GM19238 (cell line): Measurements from ENCODE around the gene RAE1.
"Not testable (repeated sequence)": the region's sequence is repeated elsewhere in the genome, so short reads cannot be mapped to it uniquely, and the experiment has no call there.

Source experiments
- DNase-seq: peaks from one replicate; pipeline ENCODE4 v3.0.0; 2011; ENCODE audit warnings: low spot score; ENCODE audit not compliant: insufficient read length

The RAE1 gene

DNA sequence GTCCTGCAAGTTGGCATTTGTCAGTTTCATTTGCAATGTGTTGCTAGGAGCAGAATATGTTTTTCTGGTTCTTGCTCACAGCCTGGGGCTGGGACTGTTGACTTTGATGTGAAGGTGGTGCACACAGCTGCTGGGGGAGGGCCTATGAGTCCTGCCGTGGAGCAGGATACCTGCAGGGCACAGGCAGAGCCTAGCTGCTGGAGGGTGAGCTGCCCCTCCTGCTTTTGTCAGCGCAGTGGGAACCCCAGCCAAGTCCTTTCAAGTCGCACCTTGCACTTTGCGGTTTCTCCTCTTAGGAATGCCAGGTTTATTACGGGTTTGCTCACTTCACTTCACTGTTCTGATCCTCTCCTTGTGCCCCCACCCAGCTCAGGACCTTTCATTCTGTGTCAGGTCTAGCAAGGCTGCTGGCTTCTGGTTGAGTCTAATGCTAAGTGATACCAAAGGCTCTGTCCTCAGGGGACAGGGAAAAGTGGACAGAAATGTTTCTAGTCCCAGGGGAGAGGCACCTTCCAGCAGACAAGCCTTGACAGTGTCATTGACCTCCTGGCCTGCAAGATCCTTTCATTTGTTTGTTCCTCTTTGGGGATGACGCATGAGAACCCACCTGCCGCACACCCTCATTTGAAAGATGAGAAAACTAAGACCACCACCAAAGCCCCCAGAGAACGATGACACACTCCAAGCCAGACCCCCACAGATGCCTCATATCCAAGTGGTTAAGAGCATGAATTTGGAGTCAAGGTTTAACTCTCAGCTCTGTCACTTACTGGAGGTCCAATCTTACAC is 24.2 kb upstream of the RAE1 start:
- DNase-seq, result no peak

DNA sequence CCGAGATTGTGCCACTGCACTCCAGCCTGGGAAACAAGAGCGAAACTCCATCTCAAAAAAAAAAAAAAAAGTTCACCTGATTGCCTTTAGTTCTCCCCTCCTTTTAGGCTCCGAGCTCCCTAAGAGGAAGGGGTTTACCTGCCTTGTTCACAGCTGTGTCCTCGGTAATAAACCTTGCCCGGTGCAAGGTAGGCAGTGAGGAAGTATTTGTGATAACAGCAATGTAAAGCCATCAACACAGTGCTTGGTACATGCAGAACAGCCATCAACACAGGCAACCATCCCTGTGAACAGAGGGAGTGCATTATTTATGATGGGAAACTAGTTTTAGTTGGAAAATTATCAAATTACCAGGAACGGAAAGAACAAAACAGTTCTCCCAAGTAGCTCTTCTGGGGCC is 23.2 kb upstream of the RAE1 start:
- no peak for DNase-seq

DNA sequence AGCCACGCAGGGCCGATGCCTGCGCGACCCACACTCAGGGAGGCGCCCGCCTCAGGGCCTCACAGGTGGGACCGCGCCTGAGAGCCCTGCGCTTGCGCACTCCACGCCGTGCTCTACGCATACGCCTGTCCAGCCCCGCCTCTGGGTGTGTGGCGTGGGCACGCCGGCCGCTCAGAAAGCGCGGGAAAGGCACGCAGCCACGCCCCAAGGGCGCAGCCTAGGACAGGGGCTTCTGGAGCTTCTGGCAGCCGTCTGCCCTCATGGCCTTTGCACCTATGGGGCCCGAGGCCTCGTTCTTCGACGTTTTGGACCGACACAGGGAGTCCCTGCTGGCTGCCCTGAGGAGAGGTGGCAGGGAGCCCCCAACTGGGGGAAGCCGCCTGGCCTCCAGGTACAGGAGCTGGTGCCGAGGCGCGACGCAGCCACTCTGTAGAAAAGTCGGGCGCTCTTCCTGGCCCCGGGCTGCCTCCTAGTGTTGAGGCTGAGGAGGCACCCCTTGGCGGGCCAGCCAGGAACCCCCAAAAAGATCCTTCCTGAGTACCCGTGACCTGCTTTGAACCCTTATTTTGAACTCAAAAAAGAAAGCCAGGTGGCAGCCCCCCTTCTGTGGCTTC is 21.3 kb upstream of the RAE1 start, which contains the start of gene SPO11:
Gene SPO11 (plus strand): TSS at position 196 of the 614 bp plus-strand sequence. CDS start 65 bp downstream, at position 261.
- DNase-seq, result no peak

DNA sequence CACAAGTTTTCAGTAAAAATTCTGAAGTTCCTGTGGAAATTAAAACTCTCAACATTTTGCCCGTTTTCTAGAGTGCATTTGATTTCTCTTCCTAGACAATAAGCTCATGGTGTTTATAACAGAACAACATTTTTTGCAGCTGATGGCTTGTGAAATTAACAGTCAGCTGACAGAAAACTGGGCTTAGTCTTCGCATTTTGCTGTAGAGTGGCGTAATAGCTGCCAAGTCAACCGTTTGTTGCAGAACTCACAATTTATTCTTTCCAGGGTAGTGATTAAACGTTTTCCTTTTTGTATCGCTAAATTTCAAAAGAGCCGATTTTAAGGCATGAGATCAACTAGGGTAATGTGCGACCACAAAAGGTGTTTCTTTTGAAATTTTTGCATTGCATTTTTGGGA is 20.1 kb upstream of the RAE1 start:
- no peak for DNase-seq

DNA sequence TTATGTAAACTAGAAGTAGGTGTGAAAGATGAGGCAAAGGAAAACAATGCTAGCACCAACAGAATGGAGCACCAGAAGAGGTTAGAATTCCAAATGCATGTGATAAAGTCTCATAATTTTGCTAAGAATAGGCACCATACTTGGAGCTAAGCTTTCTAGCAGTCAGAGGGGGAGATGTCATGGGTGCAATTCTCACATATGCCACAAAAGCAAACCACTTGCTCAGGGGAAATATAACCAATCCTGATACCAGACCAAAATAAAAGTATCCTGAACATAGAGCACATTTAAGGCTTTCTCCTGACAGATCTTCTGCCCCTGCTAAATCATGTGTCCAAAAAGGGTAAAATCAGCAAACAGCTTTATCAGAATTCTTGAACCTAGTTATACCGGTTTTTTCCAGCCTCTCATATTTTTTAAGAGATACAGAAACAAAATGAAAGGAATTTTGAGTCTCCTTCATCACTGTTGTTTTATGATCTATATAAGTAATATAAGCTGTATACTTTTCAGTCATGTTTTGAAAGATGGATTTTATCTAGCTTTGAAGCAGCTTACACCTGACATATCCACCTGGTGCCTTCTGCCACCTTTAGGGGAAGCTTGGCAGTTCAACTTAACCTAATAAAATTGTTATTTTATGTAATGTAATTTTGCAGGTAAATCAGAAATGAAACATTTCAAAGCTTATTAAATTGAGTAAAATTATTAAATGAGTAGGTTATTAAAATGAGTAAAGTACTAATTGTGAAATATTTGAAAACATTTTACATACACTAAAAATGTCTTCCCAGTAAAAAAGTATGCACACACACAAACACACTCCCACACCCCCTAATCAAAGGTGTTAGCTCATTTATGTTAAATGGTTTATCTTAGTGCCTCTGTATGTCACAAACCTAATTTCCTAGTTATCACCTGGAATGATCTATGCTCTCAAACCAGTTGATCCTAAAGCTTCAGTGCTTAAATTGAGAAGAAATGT is 18.7 kb upstream of the RAE1 start:
- no peak for DNase-seq

DNA sequence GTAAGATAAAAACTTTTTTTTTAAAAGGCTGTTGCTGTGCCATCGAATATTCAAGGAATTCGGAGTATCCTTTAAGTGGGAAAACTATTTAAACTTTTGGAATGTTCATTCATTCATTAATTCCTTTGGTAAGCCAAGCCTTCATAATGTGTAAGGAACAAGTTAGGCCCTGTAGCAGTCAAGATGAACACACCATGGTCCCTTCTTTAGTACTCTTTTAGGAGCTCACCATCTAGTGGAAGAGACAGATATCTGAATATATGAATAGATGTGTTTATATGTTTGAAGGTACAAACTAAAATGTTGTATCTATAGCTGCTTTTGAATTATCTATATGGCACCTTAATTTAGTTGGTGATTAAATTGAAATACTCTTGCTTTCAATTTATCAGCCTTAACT is 15.7 kb upstream of the RAE1 start:
- no peak for DNase-seq

DNA sequence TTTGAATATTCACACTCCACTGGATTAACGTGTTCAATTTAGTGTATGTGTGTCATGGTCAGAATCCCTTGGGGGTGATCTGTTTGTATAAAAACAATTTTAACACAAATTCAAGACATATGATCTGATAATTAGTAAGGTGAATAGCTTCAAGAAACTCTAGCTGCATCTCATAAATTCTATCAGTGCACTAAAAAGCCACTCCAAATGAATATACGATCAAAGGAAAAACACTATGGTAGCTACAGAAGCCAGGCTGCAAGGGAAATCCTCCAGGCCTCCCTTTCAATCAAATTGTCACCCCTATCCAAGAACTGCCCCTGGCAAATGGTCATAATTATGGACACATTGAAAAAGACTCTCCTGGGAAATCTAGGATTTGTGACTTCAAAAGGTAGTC is 9.4 kb upstream of the RAE1 start:
- no peak for DNase-seq

DNA sequence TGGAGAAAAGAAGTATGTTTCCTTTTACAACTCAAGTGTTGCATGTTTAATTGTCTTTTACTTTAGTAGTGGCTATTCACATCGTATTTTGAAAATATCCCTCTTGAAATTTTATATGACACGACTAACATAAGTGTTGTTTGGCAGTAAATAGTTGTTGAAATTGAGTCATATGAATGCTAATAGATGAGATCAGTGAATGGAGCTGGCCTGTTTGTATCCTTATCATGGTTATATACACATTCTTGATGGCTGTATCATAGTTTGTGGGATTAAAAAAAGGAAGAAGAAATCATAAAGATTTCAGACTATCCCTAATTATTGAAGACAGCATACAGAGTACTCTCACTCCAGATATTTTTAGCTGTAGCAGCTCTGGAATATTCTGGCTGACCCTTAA is 8.2 kb upstream of the RAE1 start:
- DNase-seq, result no peak

DNA sequence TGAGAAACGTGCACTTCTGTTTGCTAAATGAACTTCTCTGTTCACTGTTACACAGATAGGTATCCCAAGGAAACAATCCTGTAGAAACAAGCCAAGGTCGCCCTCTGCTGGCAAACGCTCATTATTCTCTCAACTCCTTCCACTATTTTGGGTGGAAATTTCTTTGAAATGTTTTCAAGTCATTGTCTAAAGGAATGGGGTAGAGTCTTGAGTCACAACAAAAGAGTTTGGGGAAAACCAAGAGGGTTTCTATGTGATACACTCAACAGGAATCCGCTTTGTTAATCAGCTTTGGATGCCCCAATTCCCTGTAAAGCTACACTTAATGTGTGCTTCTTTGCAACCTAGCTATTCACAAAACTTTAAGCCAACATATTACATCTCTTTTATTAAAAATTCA is 4.6 kb upstream of the RAE1 start:
- DNase-seq, result no peak

DNA sequence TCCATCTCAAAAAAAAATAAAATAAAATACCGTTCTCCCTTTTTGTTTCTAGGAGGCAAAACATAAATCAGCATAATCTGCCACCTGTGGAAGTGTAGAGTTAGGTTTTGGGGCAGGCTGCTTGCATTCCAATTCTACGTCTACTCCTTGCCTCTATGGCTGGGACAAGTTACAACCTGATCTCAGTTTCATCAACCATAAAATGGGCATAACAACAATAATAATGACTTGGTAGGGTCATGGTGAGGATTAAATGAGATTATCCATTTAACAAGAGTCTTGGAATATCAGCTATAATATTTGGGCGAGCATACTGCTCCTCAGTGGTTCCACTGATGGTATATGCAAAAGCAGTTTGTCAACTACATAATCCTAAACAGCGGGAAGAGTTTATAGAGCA is 3.7 kb upstream of the RAE1 start:
- DNase-seq, result no peak

DNA sequence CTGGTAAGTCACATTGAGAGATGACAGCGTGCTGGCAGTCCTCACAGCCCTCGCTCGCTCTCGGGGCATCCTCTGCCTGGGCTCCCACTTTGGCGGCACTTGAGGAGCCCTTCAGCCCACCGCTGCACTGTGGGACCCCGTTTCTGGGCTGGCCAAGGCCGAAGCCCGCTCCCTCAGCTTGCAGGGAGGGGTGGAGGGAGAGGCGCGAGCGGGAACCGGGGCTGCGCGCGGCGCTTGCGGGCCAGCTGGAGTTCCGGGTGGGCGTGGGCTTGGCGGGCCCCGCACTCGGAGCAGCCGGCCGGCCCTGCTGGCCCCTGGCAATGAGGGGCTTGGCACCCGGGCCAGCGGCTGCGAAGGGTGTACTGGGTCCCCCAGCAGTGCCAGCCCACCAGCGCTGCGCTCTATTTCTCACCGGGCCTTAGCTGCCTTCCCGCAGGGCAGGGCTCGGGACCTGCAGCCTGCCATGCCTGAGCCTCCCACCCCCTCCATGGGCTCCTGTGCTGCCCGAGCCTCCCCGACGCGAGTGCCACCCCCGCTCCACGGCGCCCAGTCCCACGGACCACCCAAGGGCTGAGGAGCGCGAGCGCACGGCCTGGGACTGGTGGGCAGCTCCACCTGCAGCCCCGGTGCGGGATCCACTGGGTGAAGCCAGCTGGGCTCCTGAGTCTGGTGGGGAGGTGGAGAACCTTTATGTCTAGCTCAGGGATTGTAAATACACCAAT is 2.7 kb upstream of the RAE1 start:
- DNase-seq, result not testable (repeated sequence)

DNA sequence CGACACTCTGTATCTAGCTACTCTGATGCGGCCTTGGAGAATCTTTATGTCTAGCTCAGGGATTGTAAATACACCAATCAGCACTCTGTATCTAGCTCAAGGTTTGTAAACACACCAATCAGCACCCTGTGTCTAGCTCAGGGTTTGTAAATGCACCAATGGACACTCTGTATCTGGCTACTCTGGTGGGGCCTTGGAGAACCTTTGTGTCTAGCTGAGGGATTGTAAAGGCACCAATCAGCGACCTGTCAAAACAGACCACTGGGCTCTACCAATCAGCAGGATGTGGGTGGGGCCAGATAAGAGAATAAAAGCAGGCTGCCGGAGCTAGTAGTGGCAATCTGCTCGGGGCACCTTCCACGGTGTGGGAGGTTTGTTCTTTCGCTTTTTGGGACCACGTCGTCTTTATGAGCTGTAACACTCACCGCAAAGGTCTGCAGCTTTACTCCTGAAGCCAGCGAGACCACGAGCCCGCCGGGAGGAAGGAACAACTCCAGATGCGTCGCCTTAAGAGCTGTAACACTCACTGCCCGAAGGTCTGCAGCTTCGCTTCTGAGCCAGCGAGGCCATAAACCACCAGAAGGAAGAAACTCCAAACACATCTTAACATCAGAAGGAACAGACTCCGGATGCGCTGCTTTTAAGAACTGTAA is 2.0 kb upstream of the RAE1 start:
- not testable (repeated sequence) for DNase-seq

DNA sequence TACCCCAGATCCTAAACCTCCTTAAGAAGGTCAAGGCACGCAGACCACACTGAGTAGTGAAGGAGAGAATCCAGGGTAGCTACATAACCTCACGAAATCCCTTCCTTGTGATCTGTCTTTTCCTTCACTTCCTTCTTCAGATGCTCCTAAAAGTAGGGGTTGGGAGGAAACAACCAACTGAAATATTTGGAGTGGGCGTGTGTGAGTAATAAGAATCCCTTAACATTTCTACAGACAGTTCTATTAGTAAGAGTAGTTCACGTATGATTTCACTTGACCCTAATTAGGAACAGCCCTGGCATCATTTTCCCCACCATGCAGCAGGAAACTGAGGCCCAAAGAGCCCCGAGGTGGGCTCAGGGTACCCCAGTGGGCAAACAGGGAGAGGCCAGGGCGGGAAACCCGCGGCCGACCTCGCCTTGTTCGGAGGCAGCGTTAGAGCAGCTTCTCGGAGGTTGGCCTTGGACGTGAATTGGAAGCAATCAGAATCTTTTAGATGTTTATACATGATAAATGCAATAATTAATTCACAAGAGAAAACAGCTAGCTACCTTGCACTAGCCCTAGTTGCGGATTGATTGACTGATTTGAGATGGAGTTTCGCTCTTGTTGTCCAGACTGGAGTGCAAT is 859 bp upstream of the RAE1 start:
- DNase-seq, result no peak

DNA sequence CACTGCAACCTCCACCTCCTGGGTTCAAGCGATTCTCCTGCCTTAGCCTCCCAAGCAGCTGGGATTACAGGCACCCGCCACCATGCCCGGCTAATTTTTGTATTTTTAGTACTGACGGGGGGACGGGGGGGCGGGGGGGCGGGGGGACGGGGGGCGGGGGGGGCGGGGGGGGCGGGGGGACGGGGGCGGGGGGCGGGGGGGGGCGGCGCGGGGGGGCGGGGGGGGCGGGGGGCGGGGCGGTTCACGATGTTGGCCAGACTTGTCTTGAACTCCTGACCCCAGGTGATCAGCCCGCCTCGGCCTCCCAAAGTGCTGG is 371 bp upstream of the RAE1 start:
- not testable (repeated sequence) for DNase-seq

DNA sequence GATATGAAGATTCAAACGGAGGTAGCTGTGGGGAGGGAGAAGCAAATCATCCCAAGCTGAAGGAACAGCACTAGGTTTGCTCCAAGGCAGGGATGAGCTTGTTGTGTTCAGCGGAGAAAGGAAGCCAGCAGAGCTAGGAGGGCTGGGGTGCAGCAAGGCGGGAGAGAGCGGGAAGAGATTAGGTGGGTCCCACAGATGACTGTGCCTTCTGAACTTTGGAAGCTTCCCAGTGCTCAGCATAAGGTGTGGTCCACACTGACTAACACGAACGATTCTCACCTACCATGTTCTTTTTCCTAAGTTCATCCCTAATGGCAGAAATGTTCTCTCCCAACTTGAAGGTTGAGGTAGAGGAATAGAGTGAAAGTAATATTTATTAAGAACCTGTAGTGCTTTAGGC is 1.2 kb downstream of the RAE1 start:
- no peak for DNase-seq

DNA sequence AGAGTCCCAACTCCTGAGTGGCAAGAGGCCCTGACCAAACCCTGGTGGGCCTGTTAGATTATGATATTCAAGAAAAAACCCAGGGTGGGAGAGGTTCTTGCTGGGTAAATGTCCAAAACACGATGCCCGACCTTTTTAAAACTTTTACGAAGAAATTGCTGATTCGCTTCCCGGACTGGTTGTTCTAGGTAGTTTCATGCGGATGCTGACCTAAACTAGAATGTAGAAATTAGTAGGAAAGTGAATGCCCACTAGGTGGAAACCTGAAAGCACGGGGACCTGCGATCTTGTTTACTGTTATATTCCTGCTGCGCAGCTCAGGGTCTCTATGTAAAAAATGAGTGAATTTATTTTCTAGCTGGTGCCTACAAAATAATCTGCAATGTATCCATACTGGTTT is 2.3 kb downstream of the RAE1 start:
- no peak for DNase-seq

DNA sequence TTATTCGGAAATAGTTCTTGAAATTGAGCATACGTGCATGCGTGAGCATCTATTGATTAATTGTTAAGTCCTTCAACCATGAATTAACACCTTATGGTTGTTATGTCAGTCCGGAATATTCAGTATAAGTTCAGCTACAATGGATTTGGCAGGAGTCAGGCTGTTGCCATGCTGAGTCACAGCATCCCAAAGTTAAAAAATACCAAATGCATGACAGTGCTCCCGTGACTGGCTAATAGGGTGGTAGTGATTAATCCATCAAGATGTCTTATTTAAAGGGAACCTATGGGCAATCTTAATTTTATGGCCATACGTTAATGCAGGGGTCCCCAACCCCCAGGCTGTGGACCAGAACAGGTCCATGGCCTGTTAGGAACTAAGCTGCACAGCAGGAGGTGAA is 10.5 kb downstream of the RAE1 start:
- no peak for DNase-seq

DNA sequence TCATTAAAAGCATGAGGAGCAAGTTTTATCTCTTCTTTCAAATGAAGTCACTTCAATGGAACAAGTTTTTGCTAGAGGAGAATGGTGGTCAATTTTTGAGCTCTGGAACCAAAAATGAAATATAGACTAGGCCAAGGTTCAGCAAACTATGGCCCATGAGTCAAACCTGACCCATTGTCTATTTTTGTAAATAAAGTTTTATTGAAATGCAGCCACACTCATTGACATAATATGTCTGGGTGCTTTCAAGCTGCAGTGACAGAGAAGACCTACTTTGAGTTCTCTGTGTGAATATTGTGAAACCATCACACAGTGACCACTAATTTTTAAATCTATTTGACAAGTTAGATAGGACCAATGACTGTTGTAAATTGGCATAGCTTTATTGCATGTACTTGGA is 13.4 kb downstream of the RAE1 start:
- DNase-seq, result no peak

DNA sequence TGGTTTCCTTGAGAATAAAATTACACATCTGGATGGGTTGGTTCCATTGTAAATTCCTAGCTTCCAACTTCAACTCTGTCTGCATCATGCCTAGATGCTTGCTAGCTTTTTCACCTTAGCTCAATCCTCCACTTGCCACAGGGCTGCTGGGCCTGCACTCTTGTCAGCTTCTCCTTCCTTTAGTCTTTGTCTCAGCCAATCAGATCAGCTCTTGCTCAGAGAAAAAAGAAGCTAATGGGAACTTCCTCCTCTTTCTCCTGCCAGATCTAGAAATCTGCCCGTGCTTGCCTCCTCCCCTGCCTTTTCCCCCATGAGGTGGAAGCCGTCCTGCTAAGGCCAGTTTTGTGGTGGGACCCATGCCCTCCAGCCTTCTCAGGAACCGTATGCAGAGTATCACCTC is 18.5 kb downstream of the RAE1 start:
- no peak for DNase-seq

DNA sequence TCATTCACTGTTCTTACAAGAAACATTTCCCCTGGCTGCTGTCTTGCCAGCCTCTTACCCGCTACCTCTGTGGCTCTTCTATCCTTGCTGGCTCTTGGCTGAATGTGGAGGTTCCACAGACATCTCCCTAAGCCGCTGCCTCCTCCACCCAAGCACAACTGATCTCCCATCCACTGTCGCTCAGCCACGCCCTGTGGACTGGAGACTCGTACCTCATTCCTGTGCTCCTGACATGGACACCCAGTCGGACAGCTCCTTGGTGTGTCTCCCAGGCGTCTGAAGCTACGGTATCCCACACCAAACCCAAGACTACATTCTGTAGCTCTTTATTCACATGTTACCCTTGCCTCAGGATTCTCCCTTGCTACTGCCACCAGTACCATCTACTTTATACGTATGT is 19.3 kb downstream of the RAE1 start:
- DNase-seq, result no peak

DNA sequence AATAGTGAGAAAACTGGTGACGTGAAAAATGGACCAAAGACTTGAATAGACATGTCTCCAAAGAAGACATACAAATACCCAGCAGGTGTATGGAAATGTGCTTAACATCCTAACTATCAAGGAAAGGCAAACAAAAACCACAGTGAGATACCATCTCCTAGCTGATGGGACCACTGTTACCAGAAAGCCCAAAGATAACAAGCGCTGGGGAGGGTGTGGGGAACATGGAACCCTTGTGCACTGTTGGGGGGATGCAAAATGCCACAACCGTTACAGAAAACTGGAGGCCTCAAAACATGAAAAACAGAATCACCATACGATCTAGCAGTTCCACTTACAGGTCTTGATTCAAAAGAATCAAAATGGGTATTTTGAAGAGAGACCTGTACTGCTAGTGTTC is 20.3 kb downstream of the RAE1 start:
- DNase-seq, result no peak
